Measurements from ENCODE around the gene LEF1. TPM values are rescaled to one million over a fixed set of nuclear protein-coding genes. Genes with fewer than 3 reads are reported as not detected.

The LEF1 gene
- polyA plus RNA-seq, 5 donors, result 21.7 to 54.1 (median 48.9) TPM

DNA sequence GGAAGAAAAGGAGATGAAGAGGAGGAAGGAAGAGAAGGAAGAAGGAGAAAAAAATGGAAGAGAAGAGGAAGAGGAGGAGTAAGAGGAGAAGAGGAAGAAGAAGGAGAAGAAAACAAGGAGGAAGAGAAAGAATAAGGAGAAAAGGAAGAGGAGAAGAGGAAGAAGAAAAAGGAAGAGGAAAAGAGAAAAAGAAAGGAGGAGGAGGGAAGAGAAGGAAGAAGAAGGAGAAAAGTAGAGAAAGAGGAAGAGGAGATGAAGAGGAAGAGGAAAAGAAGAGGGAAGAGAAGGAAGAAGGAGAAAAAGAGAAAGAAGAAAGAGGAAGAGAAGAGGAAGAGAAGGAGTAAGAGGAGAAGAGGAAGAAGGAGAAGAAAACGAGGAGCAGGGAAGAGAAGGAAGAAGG lies 11.8 kb upstream of the LEF1 start:
- no peak for DNase-seq

DNA sequence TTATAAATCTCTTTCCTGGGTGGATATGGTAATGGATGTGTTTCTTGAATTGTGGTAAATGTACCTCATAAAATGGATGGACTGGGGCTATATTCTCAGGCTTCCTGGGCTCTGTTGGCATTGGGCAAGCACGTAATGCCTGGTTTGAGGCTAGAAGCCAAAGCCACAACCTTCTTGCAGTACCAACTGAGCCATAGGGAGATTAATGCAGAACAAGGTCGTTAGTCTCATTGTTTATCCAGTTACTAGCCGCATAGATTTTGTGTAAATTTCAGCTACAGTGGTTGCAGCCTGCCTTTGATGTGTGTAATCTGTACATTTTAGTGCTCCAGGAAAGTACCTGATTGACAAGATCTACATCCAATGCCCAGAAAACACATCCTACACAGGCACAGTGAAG lies 7.2 kb upstream of the LEF1 start:
- DNase-seq, result no peak

DNA sequence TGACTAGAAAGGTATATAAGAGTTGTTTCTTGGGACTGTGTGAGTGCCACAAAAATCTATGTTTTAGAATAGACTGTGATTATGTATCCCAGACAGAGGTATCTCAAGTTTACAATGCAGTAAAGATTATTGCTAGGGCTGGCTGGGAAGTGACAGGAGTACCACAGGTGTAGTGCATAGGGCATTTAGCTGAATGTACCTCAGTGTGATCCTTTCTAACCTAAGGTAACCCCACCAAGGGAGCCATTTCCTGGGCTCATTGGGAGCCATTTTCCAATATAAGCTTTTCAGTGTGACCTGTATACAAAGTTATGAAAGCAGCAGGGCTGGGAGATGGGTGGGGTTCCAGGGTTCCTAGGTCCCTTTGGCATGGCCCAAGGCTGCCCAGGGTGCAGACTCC lies 6.1 kb upstream of the LEF1 start:
- DNase-seq, result no peak

DNA sequence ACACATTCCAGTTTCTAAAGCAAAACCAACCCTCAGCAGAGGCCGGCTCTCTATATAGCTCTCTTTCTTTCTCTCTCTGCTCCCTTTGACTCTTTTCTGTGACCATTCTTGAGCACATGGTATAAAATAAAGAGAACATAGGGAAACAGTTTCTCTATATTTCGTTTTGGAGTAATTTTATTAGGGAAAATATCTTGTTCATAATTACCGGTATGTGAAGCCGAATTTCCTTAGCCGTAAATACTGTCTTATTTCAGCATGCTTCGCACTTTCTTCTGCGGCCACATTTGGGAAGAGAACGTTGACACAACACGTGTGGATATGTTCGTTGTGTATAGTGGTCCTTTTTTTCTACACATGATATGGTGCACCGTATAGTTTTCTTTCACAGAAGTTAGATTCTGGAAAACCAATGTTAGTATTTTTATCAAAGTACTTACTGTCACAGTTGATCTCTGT lies 4.9 kb upstream of the LEF1 start:
- no peak for DNase-seq

DNA sequence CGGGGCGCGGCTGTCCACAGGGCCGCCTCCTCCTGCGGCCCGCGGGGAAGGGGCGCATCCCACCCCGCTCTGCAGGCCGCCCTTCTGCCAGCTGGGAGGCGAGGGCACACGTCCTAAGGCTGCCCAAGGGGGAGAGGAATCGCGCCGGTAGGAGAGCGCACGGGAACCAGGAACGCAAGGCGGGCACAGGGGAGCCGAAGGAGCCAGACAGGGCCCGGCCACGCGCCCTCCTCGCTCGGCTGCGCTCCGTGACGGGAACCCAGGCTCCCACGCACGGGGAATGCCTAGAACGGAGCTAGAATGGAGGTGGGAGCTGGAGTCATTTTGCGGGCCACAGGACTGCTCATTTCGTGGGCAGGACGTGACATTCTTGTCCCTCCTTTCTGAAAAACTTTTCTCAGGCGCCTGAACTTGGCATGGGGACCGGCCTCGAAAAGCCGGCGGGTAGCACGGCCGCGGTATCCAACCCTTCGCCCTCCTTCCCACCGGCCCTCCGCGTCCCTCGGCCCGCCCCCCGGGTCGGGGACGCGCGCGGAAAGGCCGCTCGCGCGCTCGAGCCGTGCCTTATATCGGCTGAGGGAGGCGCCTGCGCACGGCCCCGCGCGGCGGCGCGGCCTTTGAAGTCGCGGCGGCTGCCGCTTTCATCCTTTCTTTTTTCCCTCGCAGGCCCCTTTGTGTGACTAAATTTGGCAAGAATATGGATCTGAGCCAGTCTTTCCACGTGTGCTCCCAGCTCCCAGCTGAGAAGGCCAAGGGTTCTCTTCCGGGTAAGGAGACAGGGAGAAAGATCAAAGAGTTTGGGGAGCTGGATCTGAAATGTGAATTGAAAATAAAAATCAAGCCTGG lies 4.2 kb upstream of the LEF1 start:
- DNase-seq, result peak; percentile 85

DNA sequence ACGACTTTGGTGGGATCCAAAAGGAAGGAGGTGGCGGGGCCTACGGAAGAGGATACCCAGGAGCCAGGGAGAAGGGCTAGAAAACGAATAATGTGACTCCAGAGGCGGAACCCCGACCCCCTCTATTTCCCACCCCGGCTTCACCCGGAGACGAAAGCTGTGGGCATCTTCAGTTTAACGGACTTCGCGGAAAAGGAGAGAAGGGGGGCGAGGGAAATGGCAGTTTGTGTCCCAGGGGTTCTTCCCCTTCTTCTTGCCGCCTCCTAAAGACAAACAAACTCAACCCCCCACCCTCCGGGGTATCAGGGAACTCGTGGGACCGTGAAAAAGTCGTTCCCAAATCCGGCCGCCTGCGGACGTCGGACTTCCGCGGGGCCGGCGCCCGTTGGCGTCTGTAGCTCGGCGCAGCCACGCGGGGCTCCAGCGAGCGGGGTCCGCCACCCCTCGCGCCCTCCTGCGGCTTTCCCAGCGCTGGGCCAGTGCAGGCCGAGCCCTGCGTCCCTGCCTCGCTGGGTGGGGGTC lies 3.6 kb upstream of the LEF1 start:
- peak in 1 of 2 donors; percentile 55 for DNase-seq

DNA sequence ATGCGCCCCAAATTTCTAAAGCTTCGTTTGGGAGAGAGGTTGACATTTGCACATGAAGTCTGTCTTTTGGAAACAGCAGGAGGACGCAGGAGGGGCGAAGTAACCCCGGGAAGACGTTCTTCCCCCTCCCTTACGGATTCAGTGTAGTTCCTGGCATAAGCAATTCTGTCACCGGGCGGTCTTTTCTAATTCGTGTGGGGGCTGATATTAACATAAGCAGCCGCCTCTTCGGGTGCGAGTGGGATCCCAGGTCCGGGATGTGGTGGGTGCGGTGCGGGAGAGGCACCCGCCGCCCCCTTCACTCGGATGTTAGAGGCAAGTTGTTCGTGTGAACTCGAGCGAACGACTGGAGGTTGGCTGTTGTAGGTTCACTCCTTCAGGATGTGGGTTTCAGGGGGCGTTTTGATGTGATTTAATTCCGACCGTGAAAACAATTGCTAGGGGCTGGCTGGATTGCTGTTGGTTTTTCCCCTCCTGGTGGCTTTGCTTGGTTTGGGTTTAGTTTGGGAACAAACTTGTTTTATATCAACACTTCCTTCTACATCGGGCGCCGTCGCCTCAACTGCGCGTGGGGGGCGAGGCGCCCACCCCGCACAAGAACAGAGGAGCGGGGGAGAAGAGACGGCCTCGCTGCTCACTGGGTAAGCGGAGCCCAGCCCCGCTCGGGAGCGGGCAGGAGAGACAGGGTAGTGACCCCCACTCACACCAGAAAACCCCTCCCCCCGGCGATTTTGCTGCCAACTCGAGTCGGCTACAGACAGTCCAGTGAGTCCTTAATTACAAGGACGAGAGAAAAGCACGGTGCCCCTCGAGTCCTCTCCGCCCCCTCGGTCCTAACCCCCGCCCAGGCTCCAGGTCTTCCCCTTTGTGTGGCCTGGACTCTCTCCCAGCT lies 2.9 kb upstream of the LEF1 start:
- peak; percentile 32 to 36 for DNase-seq

DNA sequence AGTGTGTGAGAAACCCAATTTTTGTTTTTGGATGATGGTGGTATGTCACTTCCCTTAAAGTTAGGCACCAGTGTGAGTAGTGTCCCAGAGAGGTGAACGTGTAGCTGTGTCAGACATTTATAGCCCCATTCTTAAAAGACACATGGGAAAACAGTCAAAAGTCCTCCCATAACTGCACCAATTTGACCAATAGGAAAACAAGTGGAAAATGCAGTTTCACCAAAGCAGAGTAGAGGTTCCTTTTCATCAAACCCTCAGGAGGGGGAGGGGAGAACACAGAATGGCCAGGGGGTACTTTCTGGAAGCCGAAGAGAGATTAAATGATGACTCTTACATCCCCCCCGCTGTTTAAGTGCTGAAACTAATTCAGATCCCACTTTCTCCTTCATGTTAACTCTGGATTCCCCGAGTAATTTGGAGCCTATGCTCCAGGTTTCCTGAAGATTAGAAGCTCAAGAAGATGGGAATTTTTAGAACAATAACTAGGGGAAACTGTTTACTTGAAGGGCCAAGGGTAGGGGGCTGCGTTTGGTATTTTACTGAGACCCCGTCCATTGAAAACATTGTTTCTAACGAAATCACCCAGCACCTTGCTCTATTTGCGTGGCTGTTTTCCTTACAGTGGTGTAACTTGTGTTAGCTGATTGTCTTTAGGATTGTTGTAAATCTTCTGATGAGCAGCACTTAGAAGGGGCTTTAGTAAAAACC lies 2.1 kb upstream of the LEF1 start:
- DNase-seq, result no peak

DNA sequence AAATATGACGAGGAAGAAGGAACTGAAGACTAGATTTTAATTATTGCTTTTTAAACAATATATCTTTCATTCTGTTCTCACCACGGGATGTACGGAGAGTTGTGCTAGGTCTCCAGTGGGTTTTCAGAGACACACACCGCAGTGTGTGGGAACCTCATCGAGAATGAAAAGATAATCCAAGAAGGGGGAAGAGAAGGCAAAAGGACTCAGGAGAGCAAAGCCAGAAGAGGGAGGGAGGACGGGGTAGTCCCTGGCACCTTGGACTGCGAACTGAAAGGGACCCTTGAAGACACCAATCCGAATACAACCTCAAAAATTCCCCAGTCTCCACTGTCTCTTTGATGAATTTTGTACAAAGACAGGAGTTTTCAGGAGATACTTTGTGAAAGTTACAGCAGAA lies 932 bp upstream of the LEF1 start:
- DNase-seq, result no peak

DNA sequence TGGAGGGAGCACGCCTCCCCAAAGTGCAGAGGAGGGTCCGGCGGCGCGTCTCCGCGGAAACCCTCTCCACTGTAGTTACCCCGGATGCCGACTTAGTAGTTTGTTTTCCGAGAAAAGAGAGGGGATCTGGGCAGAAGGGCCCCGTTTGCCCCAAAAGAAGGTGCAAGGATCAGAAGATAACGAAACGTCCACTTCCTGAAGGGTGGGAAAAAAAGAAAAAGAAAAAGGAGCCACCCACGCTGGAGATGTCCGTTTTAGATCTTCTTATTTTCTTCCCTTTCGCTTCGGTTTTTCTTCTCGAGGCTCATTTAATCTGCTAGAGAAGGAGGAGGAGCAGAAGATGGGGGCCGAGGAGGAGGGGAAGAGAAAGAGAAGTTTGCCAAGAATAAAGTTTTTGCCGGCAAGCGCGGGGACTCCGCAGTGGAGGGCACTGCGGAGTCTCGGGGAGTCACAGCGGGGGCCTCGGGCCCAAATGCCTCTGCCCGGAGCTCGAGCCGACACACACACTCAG lies 517 bp downstream of the LEF1 start:
- DNase-seq, result peak in 1 of 2 donors; percentile 23

DNA sequence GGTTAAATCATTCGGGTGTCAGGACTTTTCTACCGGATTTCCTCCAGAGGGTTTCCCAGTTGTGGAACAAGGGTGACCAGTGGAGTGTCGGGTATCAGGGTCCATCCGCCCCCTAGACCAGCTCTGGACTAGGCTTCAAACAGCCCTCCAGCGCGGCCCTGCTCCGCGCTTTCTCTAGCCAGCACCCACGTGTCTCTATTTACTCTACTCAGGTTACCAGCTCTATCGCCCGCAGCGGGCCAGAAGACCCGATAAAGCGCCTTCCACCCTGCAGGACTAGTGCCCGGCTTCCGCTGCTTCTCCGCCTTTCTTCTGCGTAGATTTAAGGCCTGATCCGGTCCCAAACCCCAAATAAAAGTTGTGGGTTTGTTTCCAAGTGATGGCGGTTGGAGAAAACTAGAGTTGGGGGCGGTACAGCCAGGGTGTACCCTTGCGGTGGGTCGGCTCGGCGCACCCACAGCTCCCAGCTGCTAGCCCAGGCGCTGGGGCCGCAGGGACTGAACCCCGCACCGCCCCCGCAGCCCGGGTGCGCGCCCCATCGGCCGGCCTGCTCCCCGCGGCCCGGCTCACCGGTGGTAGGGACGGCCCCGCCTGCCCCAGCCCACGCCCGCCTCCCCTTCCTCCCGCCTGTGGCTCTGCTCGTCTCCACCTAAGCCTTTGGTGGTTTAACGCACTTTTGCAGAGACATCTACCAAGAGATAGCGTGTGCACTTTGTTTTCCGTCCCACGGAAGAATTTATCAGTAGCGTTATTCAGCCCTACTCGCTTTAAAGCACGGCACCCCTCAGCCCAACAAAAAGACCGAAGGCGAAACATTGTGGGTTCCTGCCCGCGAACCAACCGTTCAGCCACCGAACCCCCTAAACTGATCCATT lies 2.1 kb downstream of the LEF1 start:
- peak; percentile 31 to 32 for DNase-seq

DNA sequence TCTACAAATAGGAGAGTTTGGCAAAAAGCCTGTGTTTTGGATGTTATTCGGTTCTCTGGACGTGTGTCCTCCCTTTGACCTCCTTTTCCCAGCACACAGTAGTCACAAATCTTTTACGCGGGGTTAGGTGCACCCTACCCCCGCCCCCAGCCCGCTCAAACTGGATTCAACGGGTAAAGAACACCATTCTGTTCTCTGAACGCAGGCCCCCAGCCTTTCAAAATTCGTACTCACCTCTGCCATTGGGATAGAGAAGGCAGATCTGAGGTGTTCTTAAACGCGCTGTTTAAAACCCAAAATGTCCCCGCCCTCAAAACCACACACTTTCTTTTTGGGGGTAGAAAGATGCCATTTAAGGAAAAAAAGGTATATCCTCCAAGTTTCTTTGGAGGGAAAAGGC lies 2.7 kb downstream of the LEF1 start:
- DNase-seq, result no peak

DNA sequence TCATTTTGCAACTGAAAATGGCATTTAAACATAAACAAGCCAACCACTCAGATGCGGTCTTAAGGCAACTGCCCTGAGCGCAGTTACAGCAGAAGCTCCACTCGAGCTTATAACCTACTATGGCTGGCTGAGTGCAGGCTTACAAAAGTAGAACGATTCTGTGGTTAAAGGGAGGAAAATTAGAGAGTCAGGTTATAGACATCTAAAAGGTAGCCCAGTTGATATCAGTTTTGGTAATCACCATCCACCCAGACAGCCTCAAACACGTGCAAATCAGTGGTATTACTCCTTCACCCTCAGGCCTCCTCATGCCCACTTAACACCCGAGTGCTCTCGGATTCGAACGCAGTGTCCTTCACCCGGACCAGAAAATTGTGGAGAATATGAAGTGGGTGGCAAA lies 3.1 kb downstream of the LEF1 start:
- no peak for DNase-seq

DNA sequence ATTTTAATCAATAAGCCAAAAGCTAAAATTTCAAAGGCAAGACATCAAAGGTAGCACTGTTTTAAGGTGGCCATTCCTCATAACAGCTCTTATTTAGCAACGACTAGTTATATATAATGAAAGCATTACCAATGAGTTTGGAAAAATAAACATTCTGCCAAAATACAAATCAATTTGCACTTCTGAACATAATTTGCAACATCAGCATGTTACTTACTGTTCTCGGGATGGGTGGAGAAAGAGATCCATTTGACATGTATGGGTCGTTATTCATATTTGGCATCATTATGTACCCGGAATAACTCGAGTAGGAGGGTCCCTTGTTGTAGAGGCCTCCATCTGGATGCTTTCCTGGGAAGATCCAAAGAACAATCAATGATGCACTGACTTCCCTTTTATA lies 5.4 kb downstream of the LEF1 start:
- DNase-seq, result no peak

DNA sequence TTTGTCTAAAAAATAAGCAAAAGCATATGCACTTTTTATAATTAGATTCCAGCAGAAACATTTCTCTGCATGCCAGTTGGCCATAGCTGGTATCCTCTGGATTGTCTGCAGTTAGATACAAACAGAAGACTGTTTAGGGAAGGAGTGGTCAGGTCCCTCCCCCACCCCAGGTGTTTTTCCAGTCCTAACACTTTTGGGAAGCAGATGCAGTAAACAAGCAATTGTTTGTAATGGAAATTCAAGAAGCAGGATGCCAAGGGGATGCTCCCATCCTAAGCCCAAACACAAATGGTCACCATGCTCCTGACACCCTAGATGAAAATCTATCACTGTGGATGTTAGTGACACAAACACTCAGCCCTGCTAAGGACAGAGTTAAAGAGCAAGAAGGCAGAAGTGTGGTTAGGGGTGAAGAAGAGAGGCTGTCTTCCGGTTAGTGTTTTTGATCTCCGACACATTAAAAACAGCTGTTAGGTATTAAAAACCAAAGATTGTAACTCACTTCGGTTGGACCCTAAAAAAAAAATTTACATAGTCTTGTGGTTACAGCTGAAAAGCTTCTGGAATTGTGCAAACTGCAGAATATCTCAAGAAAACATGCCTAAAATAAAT lies 7.9 kb downstream of the LEF1 start:
- no peak for DNase-seq

DNA sequence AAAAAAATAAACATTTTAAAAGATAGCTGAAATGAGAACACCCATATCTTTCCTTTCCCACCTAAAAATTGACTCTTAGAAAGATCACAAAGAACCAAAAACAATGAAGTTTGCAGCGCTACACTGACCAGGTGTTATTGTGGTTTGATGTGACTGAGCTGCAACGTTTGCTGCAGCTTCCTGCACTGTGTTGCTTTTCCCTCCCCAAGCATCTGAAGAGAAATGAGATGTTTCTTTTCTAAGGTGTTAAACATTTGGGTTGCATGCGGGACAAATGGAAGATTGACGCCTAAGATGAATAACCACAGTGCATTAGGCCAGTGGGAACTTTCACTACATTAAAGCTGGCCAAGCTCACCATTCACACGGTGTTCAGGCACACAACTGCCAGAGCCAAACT lies 8.9 kb downstream of the LEF1 start:
- DNase-seq, result no peak

DNA sequence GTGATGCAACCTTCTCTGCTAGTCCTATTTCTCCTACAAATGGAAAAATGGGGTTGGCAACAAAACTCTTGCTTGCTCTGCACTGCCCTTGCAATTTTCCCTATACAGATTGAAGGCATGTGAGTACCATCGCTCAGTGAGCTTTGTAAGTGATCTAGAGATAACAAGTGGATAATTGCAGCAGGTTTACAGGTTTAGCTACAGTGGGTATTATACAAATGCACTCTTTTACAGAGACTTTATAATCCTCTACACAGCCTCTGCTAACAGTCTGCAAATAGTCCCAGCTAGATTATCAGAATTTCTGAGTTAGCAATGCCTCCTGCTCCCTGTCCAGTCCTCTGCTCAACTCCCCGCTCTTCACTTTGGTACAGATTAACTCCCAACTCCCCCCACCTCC lies 11.1 kb downstream of the LEF1 start:
- no peak for DNase-seq

DNA sequence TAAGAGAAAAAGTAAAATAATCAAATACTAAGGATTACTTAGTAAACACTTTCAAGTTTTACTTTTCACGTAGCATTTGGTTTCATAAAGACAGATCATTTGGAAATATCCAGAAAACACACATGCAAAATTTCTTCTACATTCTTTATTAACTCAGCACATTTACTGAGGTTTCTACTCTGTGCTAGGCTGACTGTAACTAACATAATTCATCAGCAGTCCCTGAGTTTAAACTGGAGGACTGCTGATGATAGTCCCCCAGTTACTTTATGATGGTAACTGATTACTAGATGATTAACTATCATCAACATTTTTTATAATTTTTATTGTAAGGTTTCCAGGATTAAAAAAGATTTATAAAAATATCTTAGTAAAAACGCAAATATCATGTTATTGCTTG lies 12.3 kb downstream of the LEF1 start:
- no peak for DNase-seq

DNA sequence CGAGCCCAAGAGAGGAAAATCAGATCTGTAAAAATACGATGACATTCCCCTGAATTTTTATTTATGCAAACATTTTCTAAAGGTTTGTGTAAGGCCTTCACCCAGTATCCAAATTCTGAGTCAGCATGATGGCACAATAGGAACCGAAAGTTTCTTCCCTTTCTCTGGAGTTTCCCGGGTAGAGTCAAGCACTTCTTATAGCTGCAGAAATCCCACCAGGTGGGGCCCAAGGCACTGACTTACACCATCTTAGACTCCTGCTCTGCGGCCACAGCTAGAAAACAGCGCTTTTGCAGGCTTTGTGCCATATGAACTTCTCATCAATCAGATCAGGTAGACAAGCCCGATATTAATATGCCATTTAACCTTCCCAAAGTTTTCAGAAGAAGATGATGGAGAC lies 13.4 kb downstream of the LEF1 start:
- no peak for DNase-seq

DNA sequence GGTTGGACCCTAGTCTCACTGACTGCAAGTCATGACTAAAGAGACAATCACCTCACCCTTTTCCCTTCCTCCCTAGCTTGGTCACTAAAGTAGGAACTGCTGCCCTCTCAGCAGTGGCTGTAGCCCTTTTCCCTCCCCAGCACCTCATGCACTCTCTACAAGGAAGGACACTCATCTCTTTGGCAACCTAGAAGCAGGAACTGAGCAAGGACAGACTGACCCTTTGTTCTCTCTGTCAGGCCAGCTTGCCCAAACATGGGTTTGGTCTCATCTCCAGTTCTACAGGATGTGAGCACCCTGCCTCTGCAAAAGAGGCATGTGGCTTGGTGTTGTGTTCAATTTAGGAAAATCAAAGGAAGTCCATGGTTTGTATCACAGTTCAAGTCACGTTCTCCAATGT lies 15.8 kb downstream of the LEF1 start:
- no peak for DNase-seq
